Ascending aorta (tissue), 2 donors: ENCODE data around the gene SCGB1A1. TPM values are rescaled to one million over a fixed set of nuclear protein-coding genes. Genes with fewer than 3 reads are reported as not detected.

Experiments
- DNase-seq, 2 donors: peaks; one replicate each; pipeline ENCODE4 v3.0.0-alpha.2; 2019; ENCODE audit warnings: low spot score in 2 of 2
- H3K27ac ChIP-seq, 2 donors: fragments of 200-600 bp; sonication (generic); one replicate each; pipeline ENCODE4 v1.5.1; 2016 to 2017; ENCODE audit warnings: mild to moderate bottlenecking in 1 of 2
- H3K27me3 ChIP-seq: fragments of 200-600 bp; sonication (generic); one replicate; pipeline ENCODE4 v1.5.1; 2017
- H3K36me3 ChIP-seq, 2 donors: fragments of 200-600 bp; sonication (generic); one replicate each; pipeline ENCODE4 v1.5.1; 2016
- H3K4me1 ChIP-seq, 2 donors: fragments of 200-600 bp; sonication (generic); one replicate each; pipeline ENCODE4 v1.5.1; 2016 to 2017; ENCODE audit warnings: mild to moderate bottlenecking in 1 of 2
- H3K4me3 ChIP-seq, 2 donors: fragments of 200-600 bp; sonication (generic); one replicate each; pipeline ENCODE4 v1.5.1; 2016 to 2017; ENCODE audit warnings: mild to moderate bottlenecking in 1 of 2
- H3K9me3 ChIP-seq, 2 donors: fragments of 200-600 bp; sonication (generic); one replicate each; pipeline ENCODE4 v1.5.1; 2016
- intact Hi-C: fragments of 100-400 bp; cut with DNase I; formaldehyde crosslinking; loops from one replicate; pipeline ENCODE4 v1.15.1; 2023
- total RNA-seq: library from RNA; depleted of rRNA; stranded (reverse); fragments of >200 nt; gene quantifications from one replicate; pipeline ENCODE4 v1.1.0, GENCODE V29; 2016
- TF ChIP-seq, protein P1 (sequence below), 3 experiments: fragments of 200-600 bp in 2 of 3; fragments of 450-650 bp in 1 of 3; sonication (generic) in 2 of 3; IDR thresholded peaks; one replicate each; pipeline ENCODE4 v1.5.1; 2016 to 2019; ENCODE audit warnings: antibody characterized with exemption in 3 of 3, mild to moderate bottlenecking in 1 of 3, moderate library complexity in 1 of 3

Gene SCGB1A1
- total RNA-seq, 1 donor from 2014 or later, result not detected

GRCh38 chr11:62439785-62440602 is 21.2 kb downstream of the SCGB1A1 start:
- intact Hi-C loops, result loop anchor here (5.0 kb wide), 1 partner anchor 67 kb away; no protein-coding TSS in a partner anchor
- peak overlapping the region; percentile 80 to 89 for H3K27ac ChIP-seq

GRCh38 chr11:62443390-62444235 is 24.8 kb downstream of the SCGB1A1 start:
- intact Hi-C loops, result loop anchor here (2.0 to 5.0 kb wide), 2 partner anchors 64 to 101 kb away; no protein-coding TSS in a partner anchor
- peak overlapping the region; percentile 48 to 60 for H3K4me3 ChIP-seq
- no peaks in the 10 kb centered on the region for H3K9me3 ChIP-seq
- TF ChIP-seq, protein P1, sequence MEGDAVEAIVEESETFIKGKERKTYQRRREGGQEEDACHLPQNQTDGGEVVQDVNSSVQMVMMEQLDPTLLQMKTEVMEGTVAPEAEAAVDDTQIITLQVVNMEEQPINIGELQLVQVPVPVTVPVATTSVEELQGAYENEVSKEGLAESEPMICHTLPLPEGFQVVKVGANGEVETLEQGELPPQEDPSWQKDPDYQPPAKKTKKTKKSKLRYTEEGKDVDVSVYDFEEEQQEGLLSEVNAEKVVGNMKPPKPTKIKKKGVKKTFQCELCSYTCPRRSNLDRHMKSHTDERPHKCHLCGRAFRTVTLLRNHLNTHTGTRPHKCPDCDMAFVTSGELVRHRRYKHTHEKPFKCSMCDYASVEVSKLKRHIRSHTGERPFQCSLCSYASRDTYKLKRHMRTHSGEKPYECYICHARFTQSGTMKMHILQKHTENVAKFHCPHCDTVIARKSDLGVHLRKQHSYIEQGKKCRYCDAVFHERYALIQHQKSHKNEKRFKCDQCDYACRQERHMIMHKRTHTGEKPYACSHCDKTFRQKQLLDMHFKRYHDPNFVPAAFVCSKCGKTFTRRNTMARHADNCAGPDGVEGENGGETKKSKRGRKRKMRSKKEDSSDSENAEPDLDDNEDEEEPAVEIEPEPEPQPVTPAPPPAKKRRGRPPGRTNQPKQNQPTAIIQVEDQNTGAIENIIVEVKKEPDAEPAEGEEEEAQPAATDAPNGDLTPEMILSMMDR (IDR thresholded peaks at IDR 0.05), result no peak
- H3K27me3 ChIP-seq, result no peaks in the 10 kb centered on the region
- H3K4me1 ChIP-seq, result peaks cover 8 to 39% of the 10 kb centered on the region in 2 donors
- peak in 1 of 2 donors; percentile 84 for DNase-seq
- H3K36me3 ChIP-seq, result no peaks in the 10 kb centered on the region
- H3K27ac ChIP-seq, result peak overlapping the region; percentile 88 to 98

More at GRCh38 chr11:62439785-62440602, 21.2 kb downstream of the SCGB1A1 start:
- Histone ChIP-seq H3K4me3 (peak overlapping the region in 1 of 2 donors; percentile 26), H3K9me3 (no peaks in the 10 kb centered on the region), H3K27me3 (no peaks in the 10 kb centered on the region), H3K36me3 (no peaks in the 10 kb centered on the region), H3K4me1 (peaks cover 3 to 29% of the 10 kb centered on the region in 2 donors)
- peak in 1 of 2 donors; percentile 90 for DNase-seq
- TF ChIP-seq, protein P1 (IDR thresholded peaks at IDR 0.05), result peak in 1 of 3 experiments; percentile 11

DNA sequence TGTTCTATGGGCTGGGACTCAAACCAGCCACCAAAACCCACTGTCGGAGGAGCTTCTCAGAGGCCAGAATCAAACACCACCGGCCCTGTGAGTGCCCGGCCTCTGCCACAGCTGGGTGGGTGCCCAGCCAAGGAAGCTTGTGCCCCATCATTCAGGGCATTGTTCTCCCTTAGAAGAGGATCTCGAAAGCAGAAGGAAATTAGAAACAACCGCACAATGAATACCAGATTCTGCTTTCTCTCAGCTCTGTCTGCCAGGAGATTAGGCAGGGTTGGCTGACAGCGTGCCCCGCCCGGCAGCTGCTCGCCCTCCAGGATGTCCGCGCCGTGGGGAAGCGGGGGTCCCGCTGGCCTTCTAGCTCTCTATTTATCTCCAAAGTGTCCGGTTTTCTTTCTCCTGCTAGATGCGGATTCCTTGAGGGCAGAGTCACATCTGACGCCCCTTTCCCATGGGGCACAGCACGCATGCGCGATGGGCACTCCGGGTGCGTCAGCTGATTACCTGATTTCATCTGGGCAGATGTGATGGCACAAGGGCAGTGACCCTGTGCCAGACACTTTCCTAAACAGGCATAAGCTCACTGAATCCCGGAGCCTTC is 25.5 kb downstream of the SCGB1A1 start:
- Histone ChIP-seq H3K27me3 (no peaks in the 10 kb centered on the region), H3K4me1 (peaks cover 8 to 39% of the 10 kb centered on the region in 2 donors), H3K27ac (peak overlapping the region; percentile 88 to 98), H3K36me3 (no peaks in the 10 kb centered on the region), H3K4me3 (peak overlapping the region; percentile 48 to 60), H3K9me3 (no peaks in the 10 kb centered on the region)
- peak; percentile 44 to 94 for DNase-seq
- intact Hi-C loops, result loop anchor here (2.0 to 5.0 kb wide), 2 partner anchors 63 to 100 kb away; no protein-coding TSS in a partner anchor
- TF ChIP-seq, protein P1 (IDR thresholded peaks at IDR 0.05), result no peak

DNA sequence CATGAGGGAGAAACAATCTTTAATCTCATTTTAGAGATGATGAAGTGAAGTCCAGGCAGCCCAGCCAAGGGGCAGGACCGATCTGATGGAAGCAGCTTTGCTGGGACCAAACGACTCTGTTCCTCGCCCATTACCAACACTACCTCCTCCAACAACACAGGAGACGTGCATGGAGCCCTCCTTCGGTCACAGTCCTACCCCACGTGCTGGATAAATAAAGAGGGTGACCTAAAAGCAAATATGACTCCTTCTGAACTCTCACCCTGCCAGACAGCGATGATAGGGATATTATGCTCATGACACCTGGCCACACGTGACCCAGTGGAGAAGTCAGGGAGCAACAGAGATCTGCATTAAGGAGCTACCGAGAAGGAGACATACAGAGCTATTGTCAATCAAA is 26.0 kb downstream of the SCGB1A1 start:
- no peaks in the 10 kb centered on the region for H3K36me3 ChIP-seq
- TF ChIP-seq, protein P1 (IDR thresholded peaks at IDR 0.05), result no peak
- DNase-seq, result no peak
- peak overlapping the region; percentile 48 to 60 for H3K4me3 ChIP-seq
- no peaks in the 10 kb centered on the region for H3K9me3 ChIP-seq
- intact Hi-C loops, result loop anchor here (2.0 to 5.0 kb wide), 2 partner anchors 62 to 100 kb away; no protein-coding TSS in a partner anchor
- H3K4me1 ChIP-seq, result peaks cover 6 to 35% of the 10 kb centered on the region in 2 donors
- H3K27ac ChIP-seq, result peak overlapping the region; percentile 88 to 98
- no peaks in the 10 kb centered on the region for H3K27me3 ChIP-seq

DNA sequence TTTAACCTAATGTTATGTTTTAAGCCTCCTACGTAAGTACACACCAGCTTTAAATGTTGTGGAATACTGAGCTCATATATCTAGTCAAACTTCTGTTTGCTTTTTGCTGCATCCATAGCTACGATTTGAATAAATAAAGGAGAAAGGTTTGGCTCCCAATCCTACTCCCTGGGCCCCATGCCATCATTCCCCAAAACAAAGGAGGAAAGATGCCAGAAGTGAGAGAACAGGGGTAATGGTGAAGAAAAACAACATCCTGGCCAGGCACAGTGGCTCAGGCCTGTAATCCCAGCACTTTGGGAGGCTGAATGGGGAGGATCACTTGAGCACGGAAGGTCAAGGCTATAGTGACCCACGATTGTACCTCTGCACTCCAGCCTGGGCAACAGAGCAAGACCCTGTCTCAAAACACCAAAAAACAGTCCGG is 26.5 kb downstream of the SCGB1A1 start:
- intact Hi-C loops, result loop anchor here (2.0 kb wide), 1 partner anchor 99 kb away; no protein-coding TSS in a partner anchor
- H3K4me1 ChIP-seq, result peaks cover 5 to 32% of the 10 kb centered on the region in 2 donors
- peak in 1 of 2 donors; percentile 85 for DNase-seq

More for the DNA sequence above, 26.5 kb downstream of the SCGB1A1 start:
- Histone ChIP-seq H3K27ac (peak overlapping the region; percentile 88 to 98), H3K9me3 (no peaks in the 10 kb centered on the region), H3K36me3 (no peaks in the 10 kb centered on the region), H3K4me3 (peak overlapping the region in 1 of 2 donors; percentile 60), H3K27me3 (no peaks in the 10 kb centered on the region)
- TF ChIP-seq, protein P1 (IDR thresholded peaks at IDR 0.05), result no peak
